Mucosa of rectum (tissue), 2 donors: ENCODE data around the gene CCHCR1.
A peak's percentile ranks its signal among the peaks of the same experiment; 100 is the strongest.
"Not testable (repeated sequence)": the region's sequence is repeated elsewhere in the genome, so short reads cannot be mapped to it uniquely, and the experiment has no call there.

Experiments used
- H3K27ac ChIP-seq, 2 donors: one replicate each; pipeline ENCODE4 v1.7.0; 2013; ENCODE audit warnings: inconsistent platforms in 2 of 2, low read depth in 2 of 2, low read length in 2 of 2
- H3K27me3 ChIP-seq, 2 donors: one replicate each; pipeline ENCODE4 v1.7.0; 2013; ENCODE audit warnings: low read length in 2 of 2; ENCODE audit not compliant: control insufficient read depth in 2 of 2, insufficient read depth in 2 of 2
- H3K36me3 ChIP-seq, 2 donors: one replicate each; pipeline ENCODE4 v1.7.0; 2013; ENCODE audit warnings: low read length in 2 of 2; ENCODE audit not compliant: control insufficient read depth in 2 of 2, insufficient read depth in 2 of 2
- H3K4me1 ChIP-seq, 2 donors: one replicate each; pipeline ENCODE4 v1.7.0; 2013; ENCODE audit warnings: low read length in 2 of 2, mild to moderate bottlenecking in 1 of 2; ENCODE audit not compliant: control insufficient read depth in 2 of 2, insufficient read depth in 2 of 2
- H3K4me3 ChIP-seq, 2 donors: one replicate each; pipeline ENCODE4 v1.7.0; 2013; ENCODE audit warnings: low read length in 2 of 2
- H3K9ac ChIP-seq, 2 donors: one replicate each; pipeline ENCODE4 v1.7.0; 2013; ENCODE audit warnings: low read length in 2 of 2, low read depth in 1 of 2, mild to moderate bottlenecking in 1 of 2
- H3K9me3 ChIP-seq, 2 donors: one replicate each; pipeline ENCODE4 v1.7.0; 2013; ENCODE audit warnings: low read length in 2 of 2; ENCODE audit not compliant: control insufficient read depth in 2 of 2
- donor health status: healthy.
- donor health status: Normal muscosa, but diverticular disease.

CCHCR1 gene

DNA sequence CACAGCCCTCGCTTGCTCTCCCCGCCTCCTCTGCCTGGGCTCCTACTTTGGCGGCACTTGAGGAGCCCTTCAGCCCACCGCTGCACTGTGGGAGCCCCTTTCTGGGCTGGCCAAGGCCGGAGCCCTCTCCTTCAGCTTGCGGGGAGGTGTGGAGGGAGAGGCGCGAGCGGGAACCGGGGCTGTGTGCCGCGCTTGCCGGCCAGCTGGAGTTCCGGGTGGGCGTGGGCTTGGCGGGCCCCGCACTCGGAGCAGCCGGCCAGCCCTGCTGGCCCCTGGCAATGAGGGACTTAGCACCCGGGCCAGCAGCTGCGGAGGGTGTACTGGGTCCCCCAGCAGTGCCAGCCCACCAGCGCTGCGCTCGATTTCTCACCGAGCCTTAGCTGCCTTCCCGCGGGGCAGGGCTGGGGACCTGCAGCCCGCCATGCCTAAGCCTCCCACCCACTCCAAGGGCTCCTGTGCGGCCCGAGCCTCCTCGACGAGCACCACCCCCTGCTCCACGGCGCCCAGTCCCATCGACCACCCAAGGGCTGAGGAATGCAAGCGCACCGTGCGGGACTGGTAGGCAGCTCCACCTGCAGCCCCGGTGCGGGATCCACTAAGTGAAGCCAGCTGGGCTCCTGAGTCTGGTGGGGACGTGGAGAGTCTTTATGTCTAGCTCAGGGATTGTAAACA, 37.8 kb upstream of the CCHCR1 start:
- not testable (repeated sequence) for H3K4me3 ChIP-seq, H3K4me1 ChIP-seq

DNA sequence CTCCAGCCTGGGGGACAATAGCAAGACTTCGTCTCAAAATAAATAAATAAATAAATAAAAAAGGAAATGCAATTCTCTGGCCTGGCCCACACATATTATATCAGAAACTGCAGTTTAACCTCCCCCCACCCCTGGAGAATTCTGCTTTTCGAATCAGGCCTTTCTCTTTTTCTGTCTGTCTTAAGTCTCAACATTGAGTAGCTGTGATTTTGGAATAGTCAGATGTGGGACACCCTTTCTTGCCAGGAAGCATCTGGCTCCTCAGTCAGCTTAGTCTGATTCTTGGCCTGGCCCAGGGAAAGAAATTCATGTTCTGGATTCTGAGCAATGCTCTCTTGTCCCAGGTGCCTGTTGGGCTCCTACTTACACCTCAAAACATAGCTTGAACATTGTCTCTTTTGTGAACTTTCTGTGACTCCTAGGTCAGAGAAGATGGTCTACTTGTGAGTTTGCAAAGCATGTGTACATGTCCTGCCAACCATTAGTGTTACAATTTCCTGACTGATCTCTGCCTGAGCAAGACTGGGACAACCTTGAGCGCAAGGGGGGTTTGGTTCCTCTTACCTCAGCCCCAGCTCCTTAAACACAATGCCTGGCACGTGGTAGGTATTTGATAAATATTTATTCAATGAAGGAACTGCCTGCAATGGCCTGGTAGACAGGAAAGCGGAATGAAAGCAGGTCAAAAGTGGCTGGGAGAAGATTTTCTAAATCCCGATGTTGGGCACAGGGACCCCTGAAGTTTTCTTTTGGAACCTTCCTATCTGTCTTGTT, 36.6 kb upstream of the CCHCR1 start:
- no peak overlapping the region for H3K27ac ChIP-seq
- no peaks in the 10 kb centered on the region for H3K27me3 ChIP-seq
- no peak overlapping the region for H3K4me3 ChIP-seq
- no peaks in the 10 kb centered on the region for H3K9me3 ChIP-seq
- H3K4me1 ChIP-seq, result peaks cover 0 to under 1% of the 10 kb centered on the region in 2 donors
- no peak overlapping the region for H3K9ac ChIP-seq
- no peaks in the 10 kb centered on the region for H3K36me3 ChIP-seq

More for the DNA sequence above, 37.8 kb upstream of the CCHCR1 start:
- H3K36me3 ChIP-seq, H3K27ac ChIP-seq, H3K27me3 ChIP-seq, H3K9ac ChIP-seq, H3K9me3 ChIP-seq: not testable (repeated sequence)

DNA sequence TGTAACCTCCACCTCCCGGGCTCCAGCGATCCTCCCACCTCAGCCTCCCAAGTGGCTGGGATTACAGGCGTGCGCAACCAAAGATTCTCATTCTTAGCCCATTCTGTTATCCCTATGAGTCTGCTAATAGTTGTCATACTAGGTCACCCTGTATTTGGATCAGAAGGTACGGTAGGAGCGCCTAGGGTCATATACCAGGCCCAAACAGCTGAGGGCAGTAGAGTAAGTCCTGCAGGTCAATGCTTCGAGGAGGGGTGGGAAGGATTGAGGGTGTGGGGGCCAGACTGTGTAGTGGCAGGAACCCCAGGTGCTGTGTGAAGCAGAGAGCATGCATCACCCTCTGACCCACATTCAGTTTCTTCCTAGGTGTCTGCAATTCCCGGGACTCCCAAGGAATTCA, 35.6 kb upstream of the CCHCR1 start:
- Histone ChIP-seq H3K4me1 (no peaks in the 10 kb centered on the region), H3K4me3 (no peak overlapping the region), H3K27me3 (no peaks in the 10 kb centered on the region), H3K36me3 (no peaks in the 10 kb centered on the region), H3K9me3 (no peaks in the 10 kb centered on the region), H3K9ac (no peak overlapping the region), H3K27ac (no peak overlapping the region)

DNA sequence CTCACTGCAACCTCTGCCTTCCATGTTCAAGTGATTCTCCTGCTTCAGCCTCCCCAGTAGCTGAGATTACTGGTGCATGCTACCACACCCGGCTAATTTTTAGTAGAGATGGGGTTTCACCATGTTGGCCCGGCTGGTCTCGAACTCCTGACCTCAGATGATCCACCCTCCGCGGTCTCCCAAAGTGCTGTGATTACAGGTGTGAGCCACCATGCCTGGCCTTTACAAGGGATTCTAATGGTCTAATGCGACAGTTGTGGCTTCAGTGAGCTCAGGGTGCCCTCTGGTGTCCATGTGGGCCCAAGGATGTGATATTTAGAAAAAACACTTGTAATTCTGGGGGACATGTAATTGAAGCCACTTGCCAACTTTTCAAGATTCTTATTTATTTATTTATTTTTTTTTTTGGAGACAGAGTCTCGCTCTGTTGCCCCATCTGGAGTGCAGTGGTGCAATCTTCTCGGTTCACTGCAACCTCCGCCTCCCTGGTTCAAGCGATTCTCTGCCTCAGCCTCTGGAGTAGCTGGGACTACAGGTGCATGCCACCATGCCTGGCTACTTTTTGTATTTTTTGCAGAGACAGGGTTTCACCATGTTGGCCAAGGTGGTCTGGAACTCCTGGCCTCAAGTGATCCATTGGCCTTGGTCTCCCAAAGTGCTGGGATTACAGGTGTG, 35.0 kb upstream of the CCHCR1 start:
- not testable (repeated sequence) for H3K4me3 ChIP-seq, H3K9me3 ChIP-seq, H3K36me3 ChIP-seq, H3K9ac ChIP-seq, H3K27me3 ChIP-seq, H3K27ac ChIP-seq, H3K4me1 ChIP-seq

DNA sequence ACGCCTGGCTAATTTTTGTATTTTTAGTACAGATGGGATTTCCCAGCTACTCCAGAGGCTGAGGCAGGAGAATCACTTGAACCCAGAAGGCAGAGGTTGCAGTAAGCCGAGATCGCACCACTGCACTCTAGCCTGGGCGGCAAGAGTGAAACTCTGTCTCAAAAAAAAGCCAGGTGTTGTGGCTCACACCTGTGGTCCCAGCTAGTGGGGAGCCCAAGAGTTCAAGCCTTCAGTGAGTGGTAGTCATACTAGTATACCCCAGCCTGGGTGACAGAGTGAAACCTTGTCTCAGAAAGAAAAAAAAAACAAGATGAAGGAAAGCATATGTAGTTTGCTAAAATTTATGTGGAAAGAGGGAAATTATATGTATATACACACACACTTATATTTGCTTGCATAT, 32.9 kb upstream of the CCHCR1 start:
- H3K27me3 ChIP-seq, result no peaks in the 10 kb centered on the region
- no peak overlapping the region for H3K9ac ChIP-seq
- H3K27ac ChIP-seq, result no peak overlapping the region
- H3K36me3 ChIP-seq, result no peaks in the 10 kb centered on the region
- H3K4me1 ChIP-seq, result peaks cover 11 to 16% of the 10 kb centered on the region in 2 donors
- H3K9me3 ChIP-seq, result no peaks in the 10 kb centered on the region
- no peak overlapping the region for H3K4me3 ChIP-seq

DNA sequence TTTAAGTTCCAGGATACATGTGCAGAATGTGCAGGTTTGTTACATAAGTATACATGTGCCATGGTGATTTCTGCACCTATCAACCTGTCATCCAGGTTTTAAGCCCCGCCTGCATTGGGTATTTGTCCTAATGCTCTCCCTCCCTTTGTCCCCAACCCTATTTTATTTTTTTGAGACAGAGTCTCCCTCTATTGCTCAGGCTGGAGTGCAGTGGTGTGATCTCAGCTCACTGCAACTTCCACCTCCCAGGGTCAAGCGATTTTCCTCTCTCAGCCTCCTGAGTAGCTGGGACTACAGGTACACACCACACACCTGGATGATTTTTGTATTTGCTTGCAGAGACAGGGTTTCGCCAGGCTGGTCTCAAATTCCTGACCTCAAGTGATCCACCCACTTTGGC, 31.6 kb upstream of the CCHCR1 start:
- not testable (repeated sequence) for H3K27ac ChIP-seq

DNA sequence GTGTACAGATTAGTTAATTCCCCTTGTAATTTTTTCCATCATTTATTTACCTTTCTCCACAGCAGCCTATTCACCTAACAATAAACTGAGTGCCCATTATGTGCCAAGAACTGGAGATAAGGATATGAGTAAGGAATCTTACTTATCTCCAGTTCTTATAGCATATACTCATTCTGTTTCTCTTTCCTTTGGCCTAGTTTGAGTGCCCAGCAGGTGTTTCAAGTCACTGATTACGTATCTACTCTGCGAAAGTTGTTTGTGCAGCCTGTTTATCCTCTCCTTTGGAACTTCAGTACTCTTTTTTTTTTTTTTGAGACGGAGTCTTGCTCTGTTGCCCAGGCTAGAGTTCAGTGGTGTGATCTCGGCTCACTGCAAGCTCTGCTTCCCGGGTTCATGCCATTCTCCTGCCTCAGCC, 30.2 kb upstream of the CCHCR1 start:
- no peaks in the 10 kb centered on the region for H3K9me3 ChIP-seq
- no peak overlapping the region for H3K9ac ChIP-seq
- no peak overlapping the region for H3K4me3 ChIP-seq
- H3K27me3 ChIP-seq, result no peaks in the 10 kb centered on the region
- H3K36me3 ChIP-seq, result no peaks in the 10 kb centered on the region
- H3K27ac ChIP-seq, result peak overlapping the region; percentile 95 to 96
- H3K4me1 ChIP-seq, result peaks cover 11 to 16% of the 10 kb centered on the region in 2 donors

More for the DNA sequence above, 31.6 kb upstream of the CCHCR1 start:
- H3K9me3 ChIP-seq, H3K36me3 ChIP-seq, H3K9ac ChIP-seq, H3K27me3 ChIP-seq, H3K4me3 ChIP-seq: not testable (repeated sequence)
- H3K4me1 ChIP-seq, result peaks cover 11 to 16% of the 10 kb centered on the region in 2 donors

DNA sequence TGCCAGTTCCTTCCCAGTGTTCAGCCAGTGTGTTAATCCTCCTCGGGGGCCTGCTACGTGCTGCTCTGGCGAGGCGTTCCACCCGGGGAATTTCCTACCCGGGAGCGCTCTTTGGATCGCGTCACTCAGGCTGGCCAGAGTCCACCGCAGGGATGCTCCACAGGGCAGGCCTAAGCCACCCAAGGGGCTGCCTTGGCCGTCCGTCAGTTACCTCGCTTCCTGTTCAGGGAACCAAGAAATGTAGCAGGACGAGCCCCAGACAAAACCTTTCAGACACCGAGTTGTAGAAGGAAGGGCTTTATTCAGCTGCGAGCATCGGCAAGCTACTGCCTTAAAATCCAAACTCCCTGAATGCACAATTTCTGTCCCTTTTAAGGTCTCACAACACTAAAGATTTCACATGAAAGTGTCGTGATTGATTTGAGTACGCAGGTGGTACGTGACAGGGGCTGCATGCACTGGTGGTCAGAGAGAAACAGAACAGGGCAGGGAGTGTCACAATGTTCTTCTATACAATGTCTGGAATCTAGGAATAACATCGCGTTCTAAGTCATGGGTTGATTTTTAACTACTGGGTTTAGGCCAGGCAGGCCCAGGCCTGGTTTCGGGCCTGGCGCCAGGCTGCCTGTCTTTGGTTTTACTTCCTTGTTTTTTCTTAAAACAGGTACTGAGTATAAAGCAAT, 28.6 kb upstream of the CCHCR1 start:
- H3K27ac ChIP-seq, result peak overlapping the region; percentile 95 to 96
- H3K4me3 ChIP-seq, result peak overlapping the region; percentile 63 to 74
- H3K9ac ChIP-seq, result peak overlapping the region; percentile 79 to 83

DNA sequence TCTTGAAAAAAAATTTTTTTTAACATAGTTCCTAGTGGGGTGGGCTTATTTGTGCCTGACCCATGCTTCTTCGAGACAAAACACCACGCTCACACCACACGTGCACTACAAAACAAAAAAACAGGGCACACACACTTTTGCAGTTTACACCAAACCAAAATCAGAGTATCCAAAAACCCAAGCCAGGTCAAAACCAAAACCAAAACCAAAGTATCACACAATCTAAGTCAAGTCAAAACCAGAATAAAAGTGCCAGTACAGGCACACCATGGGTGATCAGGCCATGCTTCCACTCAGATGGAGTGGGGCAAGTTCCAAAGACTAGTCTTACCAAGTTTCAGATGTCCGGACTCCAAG, 28.1 kb upstream of the CCHCR1 start:
- H3K36me3 ChIP-seq, H3K27me3 ChIP-seq, H3K9me3 ChIP-seq: not testable (repeated sequence)
- Histone ChIP-seq H3K4me3 (peak overlapping the region; percentile 63 to 74), H3K27ac (peak overlapping the region; percentile 95 to 96), H3K4me1 (peaks cover 11 to 16% of the 10 kb centered on the region in 2 donors), H3K9ac (peak overlapping the region; percentile 79 to 83)

More for the DNA sequence above, 28.6 kb upstream of the CCHCR1 start:
- H3K27me3 ChIP-seq, result no peaks in the 10 kb centered on the region
- H3K4me1 ChIP-seq, result peaks cover 11 to 16% of the 10 kb centered on the region in 2 donors
- H3K36me3 ChIP-seq, result no peaks in the 10 kb centered on the region
- no peaks in the 10 kb centered on the region for H3K9me3 ChIP-seq

DNA sequence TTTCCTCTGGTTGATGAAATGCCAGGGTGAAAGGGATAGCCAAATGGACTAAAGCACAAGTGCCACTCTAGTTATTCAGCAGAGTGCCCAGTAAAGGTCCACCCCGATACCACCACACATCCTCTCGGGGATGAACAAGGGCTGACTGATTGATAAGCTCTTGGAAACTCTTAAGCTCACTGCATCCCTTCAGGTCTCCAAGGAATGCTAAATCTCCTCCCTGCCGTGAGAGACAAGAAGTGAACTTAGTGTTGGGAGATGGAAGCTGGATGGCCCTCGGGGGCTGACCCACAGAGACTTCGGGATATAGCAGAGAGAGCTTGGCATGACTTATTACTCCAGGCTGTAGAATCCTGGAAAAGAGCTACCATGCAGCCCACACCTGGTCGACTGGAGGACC, 26.3 kb upstream of the CCHCR1 start:
- not testable (repeated sequence) for H3K36me3 ChIP-seq, H3K9ac ChIP-seq, H3K9me3 ChIP-seq, H3K27me3 ChIP-seq, H3K27ac ChIP-seq
- H3K4me1 ChIP-seq, result peaks cover 16 to 21% of the 10 kb centered on the region in 2 donors
- peak overlapping the region in 1 of 2 donors; percentile 31 for H3K4me3 ChIP-seq
